LNCaP clone FGC (cell line): ENCODE results near the gene IFITM10.

Experiments used
- DNase-seq: peaks from one replicate; pipeline ENCODE4 v3.0.0-alpha.2; 2011; ENCODE audit warnings: low read depth
- H3K4me3 ChIP-seq: 2 replicates; pipeline ENCODE4 v1.5.1; 2011; ENCODE audit warnings: mild to moderate bottlenecking, low read depth, low read length, control low read depth
- CTCF ChIP-seq: IDR thresholded peaks from 2 replicates; pipeline ENCODE4 v1.5.1; 2012; ENCODE audit warnings: mild to moderate bottlenecking; ENCODE audit not compliant: control insufficient read depth, insufficient read depth; ENCODE audit errors: extremely low read depth

Gene IFITM10

DNA sequence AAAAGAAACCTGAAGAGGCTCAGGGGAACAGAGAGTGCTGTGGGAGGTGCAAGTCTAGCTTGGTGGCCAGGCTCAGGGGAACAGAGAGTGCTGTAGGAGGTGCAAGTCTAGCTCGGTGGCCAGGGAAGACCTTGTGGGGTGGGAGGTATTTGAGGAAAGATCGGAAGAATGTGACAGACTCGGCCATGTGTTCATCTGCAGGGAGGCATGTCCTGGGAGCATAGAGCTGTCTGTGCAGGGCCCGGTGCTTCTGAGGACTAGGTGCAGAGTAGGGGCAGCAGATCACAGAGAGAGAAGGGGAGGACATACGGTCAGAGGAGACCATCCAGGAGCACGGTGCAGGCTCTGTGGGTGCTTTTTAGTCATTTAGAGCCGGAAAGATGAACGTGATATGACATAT, 10.8 kb downstream of the IFITM10 start:
- TF ChIP-seq CTCF = no peak
- no peak overlapping the region for H3K4me3 ChIP-seq
- no peak for DNase-seq

DNA sequence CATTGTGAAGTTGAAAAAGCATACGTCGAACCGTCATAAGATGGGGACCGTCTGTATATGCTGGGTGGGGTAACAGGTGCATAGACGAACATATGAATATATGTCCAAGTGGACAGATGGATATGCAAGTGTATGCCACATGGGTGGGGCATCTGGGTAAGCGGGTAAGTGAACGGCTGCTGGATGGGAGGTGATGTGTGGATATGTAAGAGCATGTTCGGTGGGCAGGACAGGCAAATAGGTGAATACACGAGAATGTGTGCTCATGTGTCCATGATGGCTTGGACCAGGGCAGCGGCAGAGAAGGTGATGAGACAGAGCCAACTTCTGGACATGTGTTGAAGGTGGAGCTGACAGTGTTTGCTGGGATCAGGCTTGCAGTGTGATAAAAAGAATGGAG, 12.0 kb downstream of the IFITM10 start:
- TF ChIP-seq CTCF = no peak
- no peak overlapping the region for H3K4me3 ChIP-seq
- DNase-seq = no peak

- DNase-seq = no peak
- TF ChIP-seq CTCF = no peak
Observed at GRCh38 chr11:1737080-1737757, 13.2 kb downstream of the IFITM10 start.

GRCh38 chr11:1736447-1736992, 13.9 kb downstream of the IFITM10 start:
- no peak for DNase-seq
- no peak for TF ChIP-seq CTCF
- no peak overlapping the region for H3K4me3 ChIP-seq

More at GRCh38 chr11:1737080-1737757, 13.2 kb downstream of the IFITM10 start:
- H3K4me3 ChIP-seq = no peak overlapping the region

- TF ChIP-seq CTCF = no peak
- no peak overlapping the region for H3K4me3 ChIP-seq
- DNase-seq = no peak
Observed at GRCh38 chr11:1735271-1735670, 15.1 kb downstream of the IFITM10 start.

GRCh38 chr11:1734641-1735081, 15.7 kb downstream of the IFITM10 start:
- H3K4me3 ChIP-seq = no peak overlapping the region
- no peak for DNase-seq
- no peak for TF ChIP-seq CTCF
